Activated effector memory CD4-positive, alpha-beta T cell treated with anti-CD3 and anti-CD28 coated beads, Interleukin-2, amount 50 U/mL, for 16 hours (primary cell): ENCODE measurements around the gene ARHGEF7.
A peak's percentile ranks its signal among the peaks of the same experiment; 100 is the strongest.
"Not testable (repeated sequence)": the region's sequence is repeated elsewhere in the genome, so short reads cannot be mapped to it uniquely, and the experiment has no call there.

Experiments used
- DNase-seq: peaks from one replicate; pipeline ENCODE4 v3.0.0-alpha.2; 2020

Gene ARHGEF7

DNA sequence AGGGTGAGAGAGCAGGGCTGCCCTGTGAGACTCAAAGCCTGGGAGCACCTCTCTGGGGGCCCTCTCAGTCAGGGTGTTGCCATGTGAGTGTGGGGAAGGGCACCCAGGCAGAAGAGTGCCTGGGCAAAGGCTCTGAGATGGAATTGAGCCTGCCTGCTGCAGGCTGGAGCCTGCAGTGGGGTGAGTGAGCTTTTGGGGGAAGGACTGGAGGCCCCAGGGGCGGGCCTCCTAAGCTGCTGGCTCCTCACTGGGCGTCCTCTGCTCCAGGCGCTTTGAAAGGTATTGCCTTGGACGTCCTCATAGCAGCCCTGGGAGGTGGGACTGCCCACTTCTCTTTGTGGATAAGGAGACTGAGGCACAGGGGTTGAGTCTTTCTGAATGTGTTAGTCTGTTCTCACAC lies 60.3 kb downstream of the ARHGEF7 start:
- no peak for DNase-seq

GRCh38 chr13:111175935-111176334 lies 60.8 kb downstream of the ARHGEF7 start:
- DNase-seq, result no peak

- DNase-seq, result no peak
Measured at GRCh38 chr13:111176421-111176820, 61.3 kb downstream of the ARHGEF7 start.

- peak; percentile 74 for DNase-seq
Measured at GRCh38 chr13:111177081-111177711, 62.1 kb downstream of the ARHGEF7 start.

DNA sequence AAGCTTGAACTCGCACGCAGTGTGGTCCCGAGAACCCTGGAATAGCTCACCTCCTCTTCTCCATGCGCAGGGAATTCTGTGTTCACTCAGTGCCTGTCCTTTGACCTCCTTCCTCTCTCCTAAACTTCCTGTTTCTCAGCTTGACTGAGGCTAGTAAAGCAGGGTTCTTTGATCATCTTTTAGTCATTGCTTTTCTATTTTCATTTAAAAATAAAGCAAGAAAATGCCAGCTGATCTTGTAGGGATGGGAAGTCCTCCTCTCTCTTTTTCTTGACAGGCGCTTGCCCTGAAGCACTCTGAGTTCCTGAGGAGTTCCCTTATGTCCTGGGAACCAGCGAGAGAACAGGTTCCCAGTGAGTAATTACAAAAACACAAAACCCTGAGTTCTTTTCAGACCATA lies 62.8 kb downstream of the ARHGEF7 start:
- no peak for DNase-seq

DNA sequence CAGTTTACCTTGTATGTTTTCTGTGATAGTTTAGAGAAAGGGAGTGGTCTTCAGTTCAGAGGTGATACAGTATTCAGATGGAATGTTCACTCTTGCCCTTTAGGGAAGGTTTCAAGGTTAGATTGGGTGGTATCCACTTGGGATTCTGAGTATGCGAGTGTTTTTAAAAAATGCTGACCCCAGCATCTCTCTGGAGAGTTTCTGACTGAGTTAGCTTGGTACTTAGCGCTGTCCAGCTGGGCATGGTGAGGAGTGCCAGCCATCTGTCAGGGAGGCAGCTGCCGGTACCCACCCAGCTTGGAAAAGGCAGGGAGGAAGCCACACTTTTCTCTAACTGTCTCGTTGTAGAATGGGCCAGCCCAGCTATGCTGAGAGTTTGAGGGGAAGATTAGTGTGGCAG lies 63.3 kb downstream of the ARHGEF7 start:
- no peak for DNase-seq

DNA sequence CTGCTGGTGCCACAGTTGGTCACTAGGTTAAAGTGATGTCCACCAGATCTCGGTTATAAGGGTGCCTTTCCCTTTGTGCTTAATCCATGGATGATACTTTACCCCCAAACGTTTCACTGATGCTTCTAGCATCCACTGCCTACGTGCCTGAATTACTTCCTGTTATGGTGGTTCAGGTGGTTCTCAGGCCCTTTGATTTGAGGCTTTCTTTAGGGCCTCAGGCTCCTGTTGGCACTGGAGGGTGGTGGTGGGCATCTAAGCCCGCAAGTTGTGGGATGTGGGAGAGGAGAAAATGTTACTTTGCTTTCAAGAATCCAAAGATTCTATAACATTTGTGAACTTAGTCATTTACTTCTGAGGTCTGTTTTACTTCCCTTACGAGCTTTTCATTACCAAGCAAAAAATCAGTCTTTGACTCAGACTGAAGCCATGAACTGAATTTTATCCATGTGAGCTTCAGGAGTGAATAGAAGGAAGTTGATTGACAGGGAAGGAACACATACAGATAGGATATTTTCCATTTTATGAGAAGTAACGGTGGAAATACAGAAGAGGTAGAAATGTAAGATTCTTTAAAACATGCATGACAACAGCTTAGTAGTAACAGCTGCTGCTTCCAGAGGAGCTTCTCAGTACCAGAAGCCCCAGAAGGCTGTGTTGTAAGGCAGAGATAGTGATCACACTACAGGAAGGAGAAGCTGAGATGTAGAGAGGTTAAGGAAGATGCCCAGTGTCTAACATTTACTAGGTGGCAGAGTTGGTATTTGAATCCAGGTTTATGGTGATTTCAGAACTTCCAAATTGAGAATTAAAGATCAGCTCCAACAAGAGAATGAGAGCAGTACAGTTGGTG lies 65.0 kb downstream of the ARHGEF7 start:
- no peak for DNase-seq

DNA sequence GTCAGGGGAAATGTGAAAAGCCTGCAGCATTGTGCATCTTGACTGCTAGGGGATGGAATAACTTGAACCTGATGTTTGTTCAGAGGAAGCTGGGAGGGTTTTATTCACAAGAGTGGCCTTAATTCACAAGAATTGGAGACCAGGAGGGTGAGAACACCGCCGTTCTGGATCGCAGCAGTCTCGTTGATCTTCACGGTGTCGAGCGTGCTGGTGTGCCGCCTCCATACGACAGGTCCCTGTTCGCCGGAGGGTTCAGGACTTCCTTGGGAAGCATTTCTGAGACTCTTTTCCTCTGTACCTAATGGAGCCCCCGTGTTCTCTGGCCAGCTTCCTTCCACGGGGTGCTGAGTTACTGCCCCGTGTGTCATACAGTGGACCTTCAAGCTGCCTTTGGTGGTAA lies 66.9 kb downstream of the ARHGEF7 start:
- DNase-seq, result no peak

DNA sequence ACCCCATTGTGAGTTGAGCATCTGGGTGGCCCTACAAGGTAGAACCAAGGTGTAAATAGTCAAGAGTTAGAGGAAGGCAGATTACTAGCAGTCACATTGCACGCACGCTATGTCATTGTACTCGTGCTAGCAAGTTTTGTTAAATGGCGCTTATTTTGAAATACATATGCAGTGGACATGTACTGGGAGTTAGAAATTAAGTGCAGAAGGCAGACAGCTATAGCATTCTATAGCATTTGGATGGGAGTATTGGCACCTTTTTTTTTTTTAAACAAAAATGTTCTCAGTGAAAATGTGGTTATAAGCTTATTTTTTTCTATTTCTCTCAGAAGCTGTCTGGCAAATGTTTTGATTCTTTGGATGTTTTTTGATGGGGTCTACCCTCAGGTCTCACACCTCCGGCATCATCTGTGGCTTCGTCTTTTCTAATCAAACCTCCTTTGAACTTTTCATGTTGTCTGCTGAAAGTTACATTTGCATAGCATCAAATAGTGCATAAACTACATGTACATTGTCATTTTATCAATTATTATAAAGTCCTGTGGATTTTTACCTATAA lies 68.1 kb downstream of the ARHGEF7 start:
- no peak for DNase-seq

DNA sequence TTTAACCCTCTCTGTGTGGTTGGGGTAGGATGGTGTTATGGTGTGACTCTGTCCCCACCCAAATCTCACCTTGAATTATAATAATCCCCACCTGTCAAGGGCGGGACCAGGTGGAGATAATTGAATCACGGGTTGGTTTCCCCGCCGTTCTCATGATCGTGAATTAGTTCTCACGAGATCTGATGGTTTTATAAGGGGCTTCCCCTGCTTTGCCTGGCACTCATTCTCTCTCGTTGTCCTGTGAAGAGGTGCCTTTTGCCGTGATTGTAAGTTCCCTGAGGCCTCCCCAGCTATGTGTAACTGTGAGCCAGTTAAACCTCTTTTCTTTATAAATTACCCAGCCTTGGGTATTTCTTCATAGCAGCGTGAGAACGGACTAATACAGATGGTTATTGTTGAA lies 68.8 kb downstream of the ARHGEF7 start:
- DNase-seq, result no peak

DNA sequence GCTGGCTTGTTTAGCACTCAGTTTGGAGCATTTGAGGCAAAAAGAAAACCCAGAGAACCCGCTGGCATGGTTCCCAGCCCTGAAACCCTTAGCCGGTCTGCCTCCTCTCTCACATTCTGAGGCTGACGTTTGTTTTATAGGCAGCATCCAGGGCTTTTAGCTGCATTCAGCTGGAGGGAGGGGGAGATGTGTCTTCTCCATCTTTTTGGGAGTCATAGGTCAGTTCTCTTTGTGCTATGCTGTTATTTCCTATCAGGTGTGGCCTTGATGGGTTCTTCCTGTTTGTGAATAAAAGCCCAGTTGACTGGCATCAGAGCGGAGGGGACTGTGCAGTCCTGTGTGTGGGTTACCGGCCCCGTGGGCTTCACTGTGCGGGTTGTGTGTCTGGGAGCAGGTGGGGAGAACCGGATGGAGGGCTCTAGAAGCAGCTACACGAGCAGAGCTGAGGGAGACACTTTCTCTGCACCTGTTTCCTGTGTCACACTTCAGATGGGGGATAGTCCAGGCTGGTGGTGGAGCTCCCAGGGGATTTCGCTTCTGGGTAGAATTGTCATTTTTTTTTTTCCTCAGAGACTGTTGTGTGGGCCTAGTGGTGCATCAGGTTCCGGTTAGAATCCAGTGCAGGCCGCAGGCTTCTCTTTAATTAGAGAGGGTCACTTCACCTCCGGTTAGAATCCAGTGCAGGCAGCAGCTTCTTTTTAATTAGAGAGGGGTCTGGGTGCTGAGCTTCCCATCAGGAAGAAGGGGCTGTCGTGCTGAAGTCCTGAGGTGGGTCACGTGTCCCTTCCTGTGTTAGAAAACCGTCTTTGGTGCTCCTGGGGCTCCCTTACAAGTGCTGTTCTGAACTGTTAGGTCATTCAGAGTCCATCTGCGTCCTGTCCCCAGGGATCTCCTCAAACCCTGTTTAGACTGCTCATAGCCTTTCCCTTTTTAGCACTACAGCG lies 69.6 kb downstream of the ARHGEF7 start:
- DNase-seq, result peak; percentile 71

DNA sequence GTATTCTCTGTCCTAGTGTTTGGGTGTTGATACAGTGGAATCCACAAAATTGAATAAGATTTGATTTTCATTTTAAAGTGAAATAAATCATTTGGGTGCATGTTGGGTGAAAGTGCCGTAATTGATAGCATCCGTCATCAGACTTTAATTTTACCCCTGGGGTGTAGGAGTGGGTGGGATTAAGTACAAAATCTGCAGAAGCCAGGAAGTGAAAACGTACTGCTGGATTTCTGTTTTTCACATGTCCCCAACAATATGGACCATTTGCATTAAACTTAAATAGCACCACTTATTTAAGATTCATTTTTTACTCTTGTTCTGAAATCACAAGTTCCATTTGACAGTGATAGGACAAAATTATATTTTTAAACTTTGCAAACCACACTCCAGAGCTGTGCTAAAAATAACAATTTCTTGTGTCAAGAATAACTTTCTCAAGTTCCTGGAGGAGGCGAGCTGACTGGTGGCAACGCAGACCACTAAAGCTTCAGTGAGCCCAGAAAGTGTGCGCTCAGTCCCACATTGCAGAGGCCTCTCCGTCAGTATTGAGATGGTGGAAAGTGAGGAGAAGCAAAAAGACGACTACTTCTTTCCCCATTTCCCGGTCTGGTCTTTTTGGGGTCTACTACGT lies 71.3 kb downstream of the ARHGEF7 start:
- DNase-seq, result no peak

DNA sequence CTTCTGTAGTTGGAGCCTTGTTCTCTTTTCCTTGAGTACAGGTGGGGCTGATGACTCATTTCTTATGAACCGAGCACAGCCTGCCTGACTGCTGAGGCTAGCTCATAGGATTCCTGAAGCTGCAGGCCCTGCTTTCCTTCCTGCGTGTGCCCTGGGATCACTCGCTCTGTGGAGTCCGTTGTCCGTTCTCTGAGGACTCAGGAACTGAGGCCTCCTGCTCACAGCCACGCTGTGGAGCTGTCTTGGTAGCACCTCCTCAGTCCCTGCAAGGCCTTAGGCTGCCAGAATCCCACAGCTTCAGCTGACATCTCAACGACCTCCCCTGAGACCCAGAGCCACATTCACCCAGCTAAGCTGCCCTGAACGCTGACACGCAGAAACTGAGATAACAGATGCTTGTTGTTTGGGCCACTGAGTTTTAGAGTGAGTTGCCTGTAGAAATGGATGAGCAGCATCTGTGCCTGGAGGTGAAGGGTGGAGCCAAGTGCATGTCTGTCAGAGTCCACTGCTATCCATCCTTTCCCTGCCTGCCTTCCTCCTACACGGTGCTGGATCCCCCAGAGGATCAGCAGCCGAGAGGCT lies 72.9 kb downstream of the ARHGEF7 start:
- no peak for DNase-seq

DNA sequence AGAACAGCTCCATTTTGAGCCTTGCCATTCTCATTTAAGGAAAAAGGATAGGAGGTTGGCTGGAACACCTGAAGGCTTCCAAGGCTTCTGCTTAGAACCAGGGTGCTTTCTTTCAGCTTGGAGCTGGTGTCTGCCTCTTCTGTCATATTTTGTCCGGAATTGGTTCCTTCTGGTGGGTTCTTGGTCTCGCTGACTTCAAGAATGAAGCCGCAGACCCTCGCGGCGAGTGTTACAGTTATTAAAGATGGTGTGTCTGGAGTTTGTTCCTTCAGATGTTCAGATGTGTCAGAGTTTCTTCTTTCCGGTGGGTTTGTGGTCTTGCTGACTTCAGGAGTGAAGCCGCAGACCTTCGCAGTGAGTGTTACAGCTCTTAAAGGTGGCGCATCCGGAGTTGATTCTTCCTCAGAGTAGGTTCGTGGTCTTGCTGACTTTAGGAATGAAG lies 74.0 kb downstream of the ARHGEF7 start:
- DNase-seq, result peak; percentile 80

DNA sequence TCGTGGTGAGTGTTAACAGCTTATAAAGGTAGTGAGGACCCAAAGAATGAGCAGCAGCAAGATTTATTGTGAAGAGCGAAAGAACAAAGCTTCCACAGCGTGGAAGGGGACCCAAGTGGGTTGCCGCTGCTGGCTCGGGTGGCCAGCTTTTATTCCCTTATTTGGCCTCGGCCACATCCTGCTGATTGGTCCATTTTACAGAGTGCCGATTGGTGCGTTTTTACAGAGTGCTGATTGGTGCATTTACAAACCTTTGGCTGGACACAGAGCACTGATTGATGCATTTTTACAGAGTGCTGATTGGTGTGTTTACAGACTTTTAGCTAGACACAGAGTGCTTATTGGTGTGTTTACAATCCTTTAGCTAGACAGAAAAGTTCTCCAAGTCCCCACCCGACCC lies 74.4 kb downstream of the ARHGEF7 start:
- DNase-seq, result not testable (repeated sequence)

- DNase-seq, result not testable (repeated sequence)
Measured at GRCh38 chr13:111193223-111193622, 78.1 kb downstream of the ARHGEF7 start.

DNA sequence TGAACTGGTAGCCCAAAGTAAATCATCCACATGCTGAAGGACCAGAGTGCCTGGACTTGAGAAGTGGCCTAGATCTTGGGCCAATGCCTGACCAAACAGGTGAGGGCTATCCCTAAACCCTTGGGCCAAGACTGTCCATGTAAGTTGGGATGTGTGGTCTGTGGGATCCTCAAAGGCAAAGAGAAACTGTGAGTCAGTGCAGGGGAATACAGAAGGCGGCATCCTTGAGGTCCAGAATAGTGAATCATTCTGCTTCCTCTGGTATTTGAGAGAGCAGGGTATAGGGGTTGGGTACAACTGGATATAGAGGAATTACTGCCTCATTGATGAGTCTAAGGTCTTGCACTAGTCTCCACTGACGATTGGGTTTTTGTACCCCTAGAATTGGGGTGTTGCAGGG lies 79.5 kb downstream of the ARHGEF7 start:
- DNase-seq, result not testable (repeated sequence)

DNA sequence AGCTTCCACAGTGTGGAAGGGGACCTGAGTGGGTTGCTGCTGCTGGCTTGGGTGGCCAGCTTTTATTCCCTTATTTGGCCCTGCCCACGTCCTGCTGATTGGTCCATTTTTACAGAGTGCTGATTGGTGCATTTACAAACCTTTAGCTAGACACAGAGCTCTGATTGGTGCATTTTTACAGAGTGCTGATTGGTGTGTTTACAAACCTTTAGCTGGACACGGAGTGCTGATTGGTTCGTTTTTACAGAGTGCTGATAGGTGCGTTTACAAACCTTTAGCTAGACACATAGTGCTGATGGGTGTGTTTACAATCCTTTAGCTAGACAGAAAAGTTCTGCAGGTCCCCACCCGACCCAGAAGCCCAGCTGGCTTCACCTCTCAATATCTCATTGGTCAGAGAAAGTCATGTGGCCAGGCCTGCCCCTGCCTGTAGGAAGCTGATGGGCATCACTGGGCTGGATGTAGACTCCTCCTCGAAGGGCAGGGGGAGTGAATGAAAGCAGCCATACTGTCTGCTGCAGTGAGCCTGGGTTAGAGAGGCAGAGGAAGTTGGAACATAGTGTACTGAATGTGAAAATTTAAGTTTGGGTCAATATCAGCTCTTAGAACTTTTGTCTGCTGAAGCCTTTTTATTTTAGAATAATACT lies 83.7 kb downstream of the ARHGEF7 start:
- not testable (repeated sequence) for DNase-seq

DNA sequence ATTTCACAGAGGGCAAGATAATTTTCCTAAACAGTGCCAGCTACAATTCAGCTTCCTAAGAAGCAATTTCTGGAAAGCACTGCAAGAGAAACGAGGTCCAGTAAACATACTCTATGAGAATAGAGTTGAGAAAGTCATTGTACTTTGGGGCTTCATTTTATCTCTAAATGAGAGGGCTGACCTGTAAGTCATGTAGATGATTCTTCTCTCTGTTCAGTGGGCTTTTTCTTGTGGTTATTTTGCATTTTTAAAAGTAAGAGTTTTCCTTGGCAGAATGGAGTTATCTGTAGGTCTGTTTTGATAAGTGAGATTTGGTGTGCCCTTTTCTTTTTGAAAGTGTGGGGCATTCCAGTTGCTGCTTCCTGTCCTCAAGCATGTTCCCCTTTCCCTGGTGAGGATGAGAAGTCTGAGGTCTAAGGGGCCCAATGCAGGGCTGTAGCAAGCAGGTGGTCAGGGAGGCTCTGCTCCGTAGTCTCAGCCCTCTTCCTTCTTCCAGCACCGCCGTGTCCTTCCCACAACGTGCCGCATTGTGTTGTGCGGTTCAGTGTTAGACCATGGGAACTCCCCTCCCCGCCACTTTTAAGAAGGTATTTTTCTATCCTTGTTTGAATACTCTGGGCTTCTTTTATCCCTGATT lies 86.3 kb downstream of the ARHGEF7 start:
- DNase-seq, result no peak

- DNase-seq, result no peak
Measured at GRCh38 chr13:111202156-111202621, 87.1 kb downstream of the ARHGEF7 start.

GRCh38 chr13:111202745-111203144 lies 87.6 kb downstream of the ARHGEF7 start:
- no peak for DNase-seq
